OCI-M2 (cell line): ENCODE data around the gene OSTN.
"Not testable (repeated sequence)": the region's sequence is repeated elsewhere in the genome, so short reads cannot be mapped to it uniquely, and the experiment has no call there.

Source experiments
- DNase-seq: peaks from one replicate; lab custom pipeline; 2025; ENCODE audit not compliant: unreplicated experiment; lab: John Stamatoyannopoulos, UW

The OSTN gene

GRCh38 chr3:191234216-191234615 lies 35.2 kb downstream of the OSTN start:
- DNase-seq = no peak

GRCh38 chr3:191235331-191236314 lies 36.6 kb downstream of the OSTN start:
- DNase-seq = no peak

- DNase-seq = no peak
These were observed 37.6 kb downstream of the OSTN start for GRCh38 chr3:191236646-191237045.

GRCh38 chr3:191237047-191237882 lies 38.2 kb downstream of the OSTN start:
- DNase-seq = no peak

GRCh38 chr3:191238321-191238817 lies 39.3 kb downstream of the OSTN start:
- DNase-seq = no peak

- DNase-seq = no peak
These were observed 40.5 kb downstream of the OSTN start for GRCh38 chr3:191239407-191240031.

- no peak for DNase-seq
These were observed 41.4 kb downstream of the OSTN start for GRCh38 chr3:191240486-191240885.

- DNase-seq = no peak
These were observed 45.3 kb downstream of the OSTN start for GRCh38 chr3:191244242-191244867.

GRCh38 chr3:191246034-191246433 lies 47.0 kb downstream of the OSTN start:
- not testable (repeated sequence) for DNase-seq

GRCh38 chr3:191246630-191247029 lies 47.6 kb downstream of the OSTN start:
- DNase-seq = no peak

- no peak for DNase-seq
These were observed 54.2 kb downstream of the OSTN start for GRCh38 chr3:191253089-191253799.

GRCh38 chr3:191254098-191254873 lies 55.2 kb downstream of the OSTN start:
- no peak for DNase-seq

GRCh38 chr3:191255156-191255555 lies 56.1 kb downstream of the OSTN start:
- DNase-seq = no peak

GRCh38 chr3:191256405-191256804 lies 57.4 kb downstream of the OSTN start:
- DNase-seq = no peak

- no peak for DNase-seq
These were observed 58.2 kb downstream of the OSTN start for GRCh38 chr3:191257286-191257685.

- no peak for DNase-seq
These were observed 60.4 kb downstream of the OSTN start for GRCh38 chr3:191259486-191259885.

- DNase-seq = no peak
These were observed 61.6 kb downstream of the OSTN start for GRCh38 chr3:191260431-191261303.

- DNase-seq = no peak
These were observed 62.2 kb downstream of the OSTN start for GRCh38 chr3:191261304-191261638.
